ENCODE measurements around the gene ERICH6B. TPM values are rescaled to one million over a fixed set of nuclear protein-coding genes. Genes with fewer than 3 reads are reported as not detected.

ERICH6B gene
- polyA plus RNA-seq, 1 of the 3 experiments (the other 2 are of a cell fraction) = not detected

GRCh38 chr13:45541806-45542205 lies 73.7 kb downstream of the ERICH6B start (continued):
- TF ChIP-seq TCF12 (IDR thresholded peaks at IDR 0.05) = no peak
- TF ChIP-seq CHD2 (IDR thresholded peaks at IDR 0.05; ENCODE audit: low read length, partially characterized antibody) = no peak
- TF ChIP-seq RXRA (IDR thresholded peaks at IDR 0.05; ENCODE audit: borderline replicate concordance, low read depth) = no peak
- no peak for TF ChIP-seq MAX (IDR thresholded peaks at IDR 0.05; ENCODE audit: low read depth)
- no peak for TF ChIP-seq SMC3 (IDR thresholded peaks at IDR 0.05; ENCODE audit: low read depth, low read length)
- TF ChIP-seq ELF1 (IDR thresholded peaks at IDR 0.05) = no peak
- no peak for TF ChIP-seq NFIC (IDR thresholded peaks at IDR 0.05; ENCODE audit: borderline replicate concordance)
- no peak for TF ChIP-seq JUND (IDR thresholded peaks at IDR 0.05)

- Histone ChIP-seq H3K9me2 (no peaks in the 10 kb centered on the region), H3K27me3 (ENCODE audit: insufficient read depth) (no peaks in the 10 kb centered on the region), H3K9me3 (no peaks in the 10 kb centered on the region), H3K36me3 (replicated peaks in 1 of 2; ENCODE audit: control insufficient read depth in 1 of 2, insufficient read depth in 2 of 2, low read length in 1 of 2) (peaks cover 13 to 17% of the 10 kb centered on the region in 2 experiments), H3K4me3 (ENCODE audit: low read depth in 2 of 2, low read length in 1 of 2) (no peak overlapping the region), H2AFZ (ENCODE audit: low read depth) (no peak overlapping the region), H4K20me1 (ENCODE audit: insufficient read depth) (no peaks in the 10 kb centered on the region), H3K4me1 (ENCODE audit: control insufficient read depth in 1 of 2, insufficient read depth in 2 of 2, low read depth in 1 of 2, low read length in 1 of 2) (no peaks in the 10 kb centered on the region; a peak in 1 of 4 replicates), H3K79me2 (ENCODE audit: insufficient read depth) (no peaks in the 10 kb centered on the region), H3F3A (replicated peaks; ENCODE audit: insufficient read depth) (no peaks in the 10 kb centered on the region), H3K27ac (ENCODE audit: low read depth in 2 of 2, low read length in 1 of 2) (no peak overlapping the region), H3K9ac (no peak overlapping the region), H3K4me2 (no peak overlapping the region)
- CTCF ChIA-PET = interaction anchor here (1.1 kb wide), 1 partner anchor 19 kb away, joined by 3 read pairs; no protein-coding TSS in a partner anchor
- TF ChIP-seq JUND (IDR thresholded peaks at IDR 0.05) = no peak
- no peak for TF ChIP-seq FOSL2 (IDR thresholded peaks at IDR 0.05; ENCODE audit: borderline replicate concordance, low read depth)
- no peak for TF ChIP-seq GABPA (IDR thresholded peaks at IDR 0.05; ENCODE audit: low read depth)
- TF ChIP-seq POLR2AphosphoS5 (IDR thresholded peaks at IDR 0.05; ENCODE audit: low read depth, low read length) = no peak
- no peak for TF ChIP-seq MEF2A (IDR thresholded peaks at IDR 0.05; ENCODE audit: borderline replicate concordance, low read depth)
- TF ChIP-seq RAD21 (IDR thresholded peaks at IDR 0.05; ENCODE audit: low read length) = no peak
- no peak for TF ChIP-seq USF2 (IDR thresholded peaks at IDR 0.05; ENCODE audit: borderline replicate concordance, low read depth, low read length)
- TF ChIP-seq NFIC (IDR thresholded peaks at IDR 0.05; ENCODE audit: borderline replicate concordance) = no peak
- no peak for DNase-seq
- 91% methylated on average over 10 of the region's 10 CpGs for WGBS (ENCODE audit: low lambda C conversion rate)
- POLR2A ChIA-PET = no interaction called here
These were observed 74.7 kb downstream of the ERICH6B start for GRCh38 chr13:45540864-45541263.

GRCh38 chr13:45540195-45540594 lies 75.3 kb downstream of the ERICH6B start:
- Histone ChIP-seq H3K79me2 (ENCODE audit: insufficient read depth) (no peaks in the 10 kb centered on the region), H3K9ac (no peak overlapping the region), H3K27me3 (ENCODE audit: insufficient read depth) (no peaks in the 10 kb centered on the region), H3K9me2 (no peaks in the 10 kb centered on the region), H3K27ac (ENCODE audit: low read depth in 2 of 2, low read length in 1 of 2) (no peak overlapping the region), H4K20me1 (ENCODE audit: insufficient read depth) (no peaks in the 10 kb centered on the region), H3K4me1 (ENCODE audit: control insufficient read depth in 1 of 2, insufficient read depth in 2 of 2, low read depth in 1 of 2, low read length in 1 of 2) (no peaks in the 10 kb centered on the region; a peak in 1 of 4 replicates), H3K4me2 (no peak overlapping the region), H3F3A (replicated peaks; ENCODE audit: insufficient read depth) (no peaks in the 10 kb centered on the region), H2AFZ (ENCODE audit: low read depth) (no peak overlapping the region), H3K4me3 (ENCODE audit: low read depth in 2 of 2, low read length in 1 of 2) (no peak overlapping the region), H3K36me3 (replicated peaks in 1 of 2; ENCODE audit: control insufficient read depth in 1 of 2, insufficient read depth in 2 of 2, low read length in 1 of 2) (peaks cover 20 to 23% of the 10 kb centered on the region in 2 experiments), H3K9me3 (no peaks in the 10 kb centered on the region)
- DNase-seq = no peak
- WGBS (ENCODE audit: low lambda C conversion rate) = 89% methylated on average over 6 of the region's 6 CpGs
- CTCF ChIA-PET = interaction anchor here (1.1 kb wide), 1 partner anchor 19 kb away, joined by 3 read pairs; no protein-coding TSS in a partner anchor
- POLR2A ChIA-PET = no interaction called here
- TF ChIP-seq RCOR1 (IDR thresholded peaks at IDR 0.05; ENCODE audit: low read length) (no peak), RXRA (IDR thresholded peaks at IDR 0.05; ENCODE audit: borderline replicate concordance, low read depth) (no peak), FOXM1 (IDR thresholded peaks at IDR 0.05; ENCODE audit: low read depth) (no peak), GABPA (IDR thresholded peaks at IDR 0.05; ENCODE audit: low read depth) (no peak), MEF2A (IDR thresholded peaks at IDR 0.05; ENCODE audit: borderline replicate concordance, low read depth) (no peak), CHD2 (IDR thresholded peaks at IDR 0.05; ENCODE audit: low read length, partially characterized antibody) (no peak), SMC3 (IDR thresholded peaks at IDR 0.05; ENCODE audit: low read depth, low read length) (no peak), IRF3 (IDR thresholded peaks at IDR 0.05; ENCODE audit: low read depth, low read length) (no peak), REST (IDR thresholded peaks at IDR 0.05; ENCODE audit: low read depth, low read length) (no peak), POLR2AphosphoS5 (IDR thresholded peaks at IDR 0.05; ENCODE audit: low read depth, low read length) (no peak), EP300 (IDR thresholded peaks at IDR 0.05; ENCODE audit: borderline replicate concordance in 1 of 2, low read depth in 1 of 2, low read length in 1 of 2) (no peak), RAD21 (IDR thresholded peaks at IDR 0.05; ENCODE audit: low read length) (no peak)

All from SK-N-SH (cell line).